ENCODE measurements around the gene DDX46. TPM values are rescaled to one million over a fixed set of nuclear protein-coding genes. Genes with fewer than 3 reads are reported as not detected.
"Not testable (repeated sequence)": the region's sequence is repeated elsewhere in the genome, so short reads cannot be mapped to it uniquely, and the experiment has no call there.

DDX46 gene
- total RNA-seq (10 to 100 TPM; 59.9 to 66.8 TPM), polyA plus RNA-seq (10 to 100 TPM; 19.6 to 25.1 TPM)

DNA sequence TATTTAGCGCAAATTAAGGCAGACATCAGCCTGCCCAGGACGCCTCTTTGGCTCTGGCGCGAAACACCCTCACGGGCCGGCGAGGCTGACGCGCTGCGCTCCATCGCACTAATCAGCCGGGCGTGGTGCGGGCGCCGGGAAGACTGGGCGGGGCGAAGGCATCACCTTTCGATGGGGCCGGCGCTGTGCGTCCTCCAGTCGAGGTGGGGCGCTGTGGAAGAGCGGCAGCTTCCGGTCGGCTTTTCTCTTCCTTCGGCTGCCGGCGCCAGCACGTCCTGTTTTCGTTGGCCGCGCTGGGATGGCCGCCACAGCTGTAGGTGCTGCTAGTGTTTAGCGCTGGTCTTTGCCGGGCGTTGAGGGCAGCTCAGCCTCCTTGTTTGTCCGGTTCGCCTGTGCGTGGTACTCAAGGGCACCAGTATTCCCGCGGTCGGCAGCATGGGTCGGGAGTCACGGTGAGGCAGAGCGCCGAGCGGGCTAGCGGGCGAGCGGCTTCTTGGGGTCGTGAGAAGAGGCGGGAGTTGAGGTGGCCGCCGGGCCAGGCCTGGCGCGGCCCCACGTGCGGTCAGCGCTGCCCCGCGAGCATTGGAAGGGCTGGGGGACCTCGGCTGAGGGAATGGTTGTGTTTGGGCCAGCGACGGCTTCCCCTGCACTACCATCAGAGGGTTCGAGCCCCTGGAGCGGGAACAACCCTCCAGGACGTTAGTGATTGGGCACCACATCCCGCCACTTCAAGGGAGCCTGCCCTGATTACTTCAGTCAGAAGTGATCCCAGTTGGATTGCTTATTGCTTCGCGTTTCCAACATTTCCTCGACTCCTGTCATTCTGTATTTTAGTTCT, at the start of gene DDX46:
Gene DDX46, plus strand, starts transcription at position 276 of the 838 bp plus-strand sequence. Its CDS starts 160 bp downstream, at position 436.
- H3K27ac ChIP-seq (ENCODE audit: low read depth, low read length): peak within 1 kb of the TSS; percentile 83
- Mint-ChIP-seq H3K27ac (peak within 1 kb of the TSS; percentile 86 to 99 (median 98)), H3K4me1 (peaks cover 28 to 44% (median 38%) of the 10 kb centered on the region in 4 donors), H3K36me3 (peaks cover 1 to 7% of the 10 kb centered on the region in 2 donors), H3K4me3 (peak within 1 kb of the TSS; percentile 99 to 100 (median 100)), H3K9me3 (no peaks in the 10 kb centered on the region), H3K27me3 (no peaks in the 10 kb centered on the region)
- H3K9me3 ChIP-seq (ENCODE audit: control insufficient read depth in 1 of 2, low read length in 2 of 2): no peaks in the 10 kb centered on the region
- DNase-seq: peak; percentile 92 to 93 (median 92)
- ChIA-PET CTCF (ENCODE audit: partially characterized antibody) (interaction anchor here (0.6 to 6.3 kb wide), 11 partner anchors 9 to 604 kb away, joined by 3 to 76 read pairs (median 5); partner anchors contain the start of genes C5orf24 and CAMLG), POLR2A (ENCODE audit: partially characterized antibody) (interaction anchor here (0.9 to 4.3 kb wide), 11 partner anchors 15 to 1796 kb away, joined by 3 to 82 read pairs (median 4); partner anchors contain the start of genes AFF4, C5orf24, CAMLG and PCBD2)
- H3K36me3 ChIP-seq (ENCODE audit: insufficient read depth, low read length): peaks cover 5% of the 10 kb centered on the region
- peak within 1 kb of the TSS; percentile 82 to 84 for H3K4me3 ChIP-seq (ENCODE audit: low read length in 2 of 2)
- no peaks in the 10 kb centered on the region for H3K27me3 ChIP-seq (ENCODE audit: insufficient read depth, low read length)
- intact Hi-C loops (cut with micrococcal nuclease): loop anchor here (1.0 to 5.0 kb wide), 5 partner anchors 20 to 147 kb away; partner anchors contain the start of genes C5orf24, CAMLG, PCBD2 and SAR1B
- peaks cover 25% of the 10 kb centered on the region for H3K4me1 ChIP-seq (ENCODE audit: insufficient read depth, low read length)

DNA sequence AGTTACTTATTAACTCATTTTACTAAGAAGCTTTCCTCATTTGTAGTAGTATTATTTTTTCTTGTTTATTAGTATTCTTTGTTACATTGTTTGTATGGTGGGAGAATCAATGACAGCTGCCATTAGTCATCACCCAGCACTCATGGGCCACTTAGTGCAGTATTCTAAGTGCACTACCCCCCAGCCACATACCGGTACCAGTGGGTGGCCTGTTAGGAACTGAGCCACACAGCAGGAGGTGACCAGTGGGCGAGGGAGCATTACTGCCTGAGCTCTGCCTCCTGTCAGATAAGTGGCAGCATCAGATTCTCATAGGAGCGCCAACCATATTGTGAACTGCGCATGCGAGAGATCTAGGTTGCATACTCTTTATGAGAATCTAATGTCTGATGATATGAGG, 44.5 kb upstream of the DDX46 start:
- Histone ChIP-seq H3K36me3 (ENCODE audit: insufficient read depth, low read length) (peaks cover 28% of the 10 kb centered on the region), H3K27me3 (ENCODE audit: insufficient read depth, low read length) (no peaks in the 10 kb centered on the region), H3K9me3 (ENCODE audit: control insufficient read depth in 1 of 2, low read length in 2 of 2) (no peaks in the 10 kb centered on the region), H3K4me1 (ENCODE audit: insufficient read depth, low read length) (no peaks in the 10 kb centered on the region), H3K27ac (ENCODE audit: low read depth, low read length) (no peak overlapping the region), H3K4me3 (ENCODE audit: low read length in 2 of 2) (no peak overlapping the region)
- Mint-ChIP-seq H3K27ac (no peak overlapping the region), H3K4me3 (no peak overlapping the region), H3K27me3 (no peaks in the 10 kb centered on the region), H3K4me1 (peaks cover 0 to 2% (median 0%) of the 10 kb centered on the region in 4 donors), H3K36me3 (peaks cover 28 to 46% of the 10 kb centered on the region in 2 donors), H3K9me3 (no peaks in the 10 kb centered on the region)
- ChIA-PET POLR2A (ENCODE audit: partially characterized antibody) (no interaction called here), CTCF (ENCODE audit: partially characterized antibody) (no interaction called here)
- DNase-seq: no peak
- intact Hi-C loops (cut with micrococcal nuclease): no loop called here

DNA sequence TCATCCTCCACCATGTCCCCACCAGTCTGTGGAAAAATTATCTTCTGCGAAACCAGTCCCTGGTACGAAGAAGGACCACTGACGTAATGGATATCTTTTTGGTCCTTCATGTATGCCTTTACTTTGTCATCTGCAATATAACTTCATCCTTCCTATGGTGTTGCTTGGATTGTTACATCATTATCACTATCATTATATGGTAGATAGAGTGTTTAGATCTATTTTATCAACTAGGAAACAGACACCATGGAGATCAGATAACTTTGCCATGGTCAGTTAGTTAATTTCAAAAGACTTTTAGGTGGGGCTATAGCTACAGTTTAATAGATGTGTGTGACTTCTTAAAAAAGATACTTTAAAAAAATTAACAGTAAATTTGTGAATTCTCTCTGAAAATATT, 44.0 kb upstream of the DDX46 start:
- H3K27me3 Mint-ChIP-seq: no peaks in the 10 kb centered on the region
- ChIA-PET POLR2A (ENCODE audit: partially characterized antibody) (no interaction called here), CTCF (ENCODE audit: partially characterized antibody) (no interaction called here)
- H3K36me3 Mint-ChIP-seq: peaks cover 25 to 42% of the 10 kb centered on the region in 2 donors
- peak overlapping the region in 1 of 7 donors; percentile 53 for H3K27ac Mint-ChIP-seq
- Histone ChIP-seq H3K27me3 (ENCODE audit: insufficient read depth, low read length) (no peaks in the 10 kb centered on the region), H3K9me3 (ENCODE audit: control insufficient read depth in 1 of 2, low read length in 2 of 2) (no peaks in the 10 kb centered on the region), H3K27ac (ENCODE audit: low read depth, low read length) (no peak overlapping the region), H3K4me3 (ENCODE audit: low read length in 2 of 2) (no peak overlapping the region), H3K4me1 (ENCODE audit: insufficient read depth, low read length) (no peaks in the 10 kb centered on the region), H3K36me3 (ENCODE audit: insufficient read depth, low read length) (peaks cover 32% of the 10 kb centered on the region)
- intact Hi-C loops (cut with micrococcal nuclease): no loop called here
- no peak for DNase-seq
- H3K9me3 Mint-ChIP-seq: no peaks in the 10 kb centered on the region
- no peaks in the 10 kb centered on the region for H3K4me1 Mint-ChIP-seq
- H3K4me3 Mint-ChIP-seq: no peak overlapping the region

- intact Hi-C loops (cut with micrococcal nuclease); CTCF ChIA-PET (ENCODE audit: partially characterized antibody): not testable (repeated sequence)
These were observed 43.1 kb upstream of the DDX46 start for GRCh38 chr5:134715466-134715865.

DNA sequence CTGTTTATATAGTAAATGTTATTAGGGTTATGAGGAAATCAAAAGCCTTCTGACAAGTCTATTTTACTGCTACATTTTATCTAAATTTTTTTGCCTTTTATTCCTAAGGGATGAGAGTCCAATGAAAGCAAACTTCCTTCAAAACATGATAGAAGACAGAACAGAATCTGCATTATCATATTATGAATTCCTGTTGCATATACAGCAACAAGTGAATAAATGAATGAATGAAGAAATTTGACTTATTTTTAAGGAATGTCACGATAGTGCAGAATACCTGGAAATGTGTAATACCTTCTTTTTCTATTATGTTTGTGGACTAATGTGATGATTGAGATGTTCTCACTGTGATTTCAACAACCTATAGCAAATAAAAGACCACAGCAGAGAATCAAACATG, 33.7 kb upstream of the DDX46 start:
- Histone ChIP-seq H3K4me1 (ENCODE audit: insufficient read depth, low read length) (no peaks in the 10 kb centered on the region), H3K27ac (ENCODE audit: low read depth, low read length) (no peak overlapping the region), H3K36me3 (ENCODE audit: insufficient read depth, low read length) (peaks cover 11% of the 10 kb centered on the region), H3K9me3 (ENCODE audit: control insufficient read depth in 1 of 2, low read length in 2 of 2) (no peaks in the 10 kb centered on the region), H3K4me3 (ENCODE audit: low read length in 2 of 2) (no peak overlapping the region), H3K27me3 (ENCODE audit: insufficient read depth, low read length) (no peaks in the 10 kb centered on the region)
- ChIA-PET CTCF (ENCODE audit: partially characterized antibody) (interaction anchor here (2.0 kb wide), 1 partner anchor 14 kb away, joined by 12 read pairs; the partner anchor contains the start of gene CAMLG), POLR2A (ENCODE audit: partially characterized antibody) (no interaction called here)
- H3K4me1 Mint-ChIP-seq: no peaks in the 10 kb centered on the region
- peaks cover 12 to 44% of the 10 kb centered on the region in 2 donors for H3K36me3 Mint-ChIP-seq
- no peak overlapping the region for H3K27ac Mint-ChIP-seq
- H3K4me3 Mint-ChIP-seq: no peak overlapping the region
- DNase-seq: no peak
- H3K9me3 Mint-ChIP-seq: no peaks in the 10 kb centered on the region
- no peaks in the 10 kb centered on the region for H3K27me3 Mint-ChIP-seq
- intact Hi-C loops (cut with micrococcal nuclease): no loop called here

More at GRCh38 chr5:134715466-134715865, 43.1 kb upstream of the DDX46 start:
- H3K4me1 Mint-ChIP-seq; H3K4me3 Mint-ChIP-seq; H3K27ac ChIP-seq (ENCODE audit: low read depth, low read length); DNase-seq; H3K9me3 Mint-ChIP-seq; H3K27me3 Mint-ChIP-seq; H3K9me3 ChIP-seq (ENCODE audit: control insufficient read depth in 1 of 2, low read length in 2 of 2); POLR2A ChIA-PET (ENCODE audit: partially characterized antibody); H3K4me1 ChIP-seq (ENCODE audit: insufficient read depth, low read length); H3K4me3 ChIP-seq (ENCODE audit: low read length in 2 of 2); H3K27ac Mint-ChIP-seq; H3K27me3 ChIP-seq (ENCODE audit: insufficient read depth, low read length): not testable (repeated sequence)
- peaks cover 31% of the 10 kb centered on the region for H3K36me3 ChIP-seq (ENCODE audit: insufficient read depth, low read length)
- H3K36me3 Mint-ChIP-seq: peaks cover 27 to 41% of the 10 kb centered on the region in 2 donors

DNA sequence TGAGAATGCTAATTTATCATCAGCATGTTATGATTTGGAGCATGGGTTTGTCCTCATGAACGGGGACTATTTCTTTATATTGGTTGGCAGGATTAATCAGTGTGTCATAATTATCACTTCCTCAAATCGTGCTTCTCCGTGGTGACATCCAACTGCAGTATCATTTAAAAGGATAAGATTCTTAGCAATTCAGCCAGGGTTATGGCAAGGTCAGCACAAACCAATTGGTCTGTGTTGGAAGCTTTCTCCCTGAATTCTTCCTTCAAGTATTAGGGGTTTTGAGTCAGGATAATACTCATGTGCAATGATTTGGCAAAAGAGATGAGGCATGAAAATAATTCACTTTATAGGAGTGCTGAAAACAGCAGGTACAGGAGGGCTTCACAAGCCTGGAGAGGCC, 25.8 kb upstream of the DDX46 start:
- no peaks in the 10 kb centered on the region for H3K27me3 ChIP-seq (ENCODE audit: insufficient read depth, low read length)
- no peaks in the 10 kb centered on the region for H3K27me3 Mint-ChIP-seq
- peaks cover 4% of the 10 kb centered on the region for H3K4me1 ChIP-seq (ENCODE audit: insufficient read depth, low read length)
- H3K27ac ChIP-seq (ENCODE audit: low read depth, low read length): no peak overlapping the region
- intact Hi-C loops (cut with micrococcal nuclease): loop anchor here (10.0 kb wide), 1 partner anchor 728 kb away; the partner anchor contains the start of gene VDAC1
- H3K4me1 Mint-ChIP-seq: peaks cover 0 to 5% (median 2%) of the 10 kb centered on the region in 4 donors
- H3K36me3 Mint-ChIP-seq: no peaks in the 10 kb centered on the region
- no peak overlapping the region for H3K4me3 Mint-ChIP-seq
- H3K9me3 ChIP-seq (ENCODE audit: control insufficient read depth in 1 of 2, low read length in 2 of 2): no peaks in the 10 kb centered on the region
- DNase-seq: no peak
- H3K27ac Mint-ChIP-seq: no peak overlapping the region
- H3K9me3 Mint-ChIP-seq: no peaks in the 10 kb centered on the region
- POLR2A ChIA-PET (ENCODE audit: partially characterized antibody): no interaction called here
- no peak overlapping the region for H3K4me3 ChIP-seq (ENCODE audit: low read length in 2 of 2)
- CTCF ChIA-PET (ENCODE audit: partially characterized antibody): no interaction called here
- no peaks in the 10 kb centered on the region for H3K36me3 ChIP-seq (ENCODE audit: insufficient read depth, low read length)

- peaks cover 18% of the 10 kb centered on the region for H3K4me1 ChIP-seq (ENCODE audit: insufficient read depth, low read length)
- Mint-ChIP-seq H3K36me3 (peaks cover 0 to 11% of the 10 kb centered on the region in 2 donors), H3K4me1 (peaks cover 10 to 21% (median 15%) of the 10 kb centered on the region in 4 donors), H3K4me3 (no peak overlapping the region), H3K9me3 (no peaks in the 10 kb centered on the region), H3K27me3 (no peaks in the 10 kb centered on the region), H3K27ac (no peak overlapping the region)
- POLR2A ChIA-PET (ENCODE audit: partially characterized antibody): interaction anchor here (0.6 to 1.0 kb wide), 3 partner anchors 15 to 169 kb away, joined by 3 read pairs; no protein-coding TSS in a partner anchor
- DNase-seq: no peak
- intact Hi-C loops (cut with micrococcal nuclease): loop anchor here (10.0 kb wide), 1 partner anchor 730 kb away; the partner anchor contains the start of gene VDAC1
- CTCF ChIA-PET (ENCODE audit: partially characterized antibody): interaction anchor here (7.2 kb wide), 1 partner anchor 23 kb away, joined by 76 read pairs; the partner anchor contains the start of gene DDX46
- no peak overlapping the region for H3K4me3 ChIP-seq (ENCODE audit: low read length in 2 of 2)
- no peaks in the 10 kb centered on the region for H3K27me3 ChIP-seq (ENCODE audit: insufficient read depth, low read length)
- H3K27ac ChIP-seq (ENCODE audit: low read depth, low read length): no peak overlapping the region
- no peaks in the 10 kb centered on the region for H3K36me3 ChIP-seq (ENCODE audit: insufficient read depth, low read length)
- H3K9me3 ChIP-seq (ENCODE audit: control insufficient read depth in 1 of 2, low read length in 2 of 2): no peaks in the 10 kb centered on the region
These were observed 23.3 kb upstream of the DDX46 start for GRCh38 chr5:134735243-134735642.
